ENCODE data around the gene FREM1.

DNA sequence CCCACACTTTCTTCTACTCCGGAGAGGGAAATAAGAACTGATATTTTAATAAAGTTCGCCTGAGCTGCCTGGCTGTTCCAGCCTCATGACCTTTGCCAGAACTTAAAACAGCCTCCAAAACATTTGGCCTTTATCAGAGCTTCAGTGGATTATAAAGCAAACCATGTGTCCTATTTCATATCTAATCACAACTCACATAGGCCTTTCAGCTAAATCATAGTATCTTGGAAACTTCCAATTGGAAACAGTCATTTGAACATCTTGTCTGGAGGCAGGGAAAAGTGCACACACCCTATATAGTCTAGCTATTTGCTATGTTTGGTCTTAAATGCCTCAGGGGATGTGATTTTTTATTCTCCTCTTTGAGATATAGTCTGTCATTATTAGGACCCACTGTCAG lies 46.0 kb upstream of the FREM1 start:
- TF ChIP-seq EZH2 (IDR thresholded peaks at IDR 0.05; ENCODE audit: low read length, unreplicated experiment) (no peak), CTCF (conservative IDR thresholded peaks at IDR 0.05; ENCODE audit: low read depth, low read length) (no peak), EZH2phosphoT487 (IDR thresholded peaks at IDR 0.05; ENCODE audit: borderline replicate concordance, low read length) (no peak)

Measured in PC-3 (cell line).